OCI-LY3 (cell line): ENCODE results near the gene ENPEP.
A peak's percentile ranks its signal among the peaks of the same experiment; 100 is the strongest.

Source experiments
- H2AFZ ChIP-seq: fragments of 200-600, 300-600 bp; shearing (Covaris generic); 2 replicates; pipeline ENCODE4 v1.6.0; 2014; ENCODE audit warnings: antibody characterized with exemption, low read depth, low read length
- H3K27ac ChIP-seq: fragments of 200-600, 300-600 bp; sonication (generic); 2 replicates; pipeline ENCODE4 v1.5.1; 2014; ENCODE audit warnings: mild to moderate bottlenecking, low read length, moderate library complexity, mixed read lengths
- H3K27me3 ChIP-seq: fragments of 200-600, 300-600 bp; sonication (generic); 2 replicates; pipeline ENCODE4 v1.6.1; 2014; ENCODE audit warnings: low read depth, low read length, mixed read lengths
- H3K36me3 ChIP-seq: fragments of 200-600, 300-600 bp; sonication (generic); replicated peaks from 2 replicates; pipeline ENCODE3; 2014; ENCODE audit warnings: low read depth, low read length, mixed read lengths
- H3K4me1 ChIP-seq: fragments of 300-600, 200-600 bp; sonication (generic); 2 replicates; pipeline ENCODE4 v1.6.1; 2014; ENCODE audit warnings: low read length, mixed read lengths
- H3K4me2 ChIP-seq: fragments of 200-600, 300-600 bp; sonication (generic); 2 replicates; pipeline ENCODE4 v1.6.1; 2014; ENCODE audit warnings: low read length, mixed read lengths
- H3K4me3 ChIP-seq: fragments of 300-600, 200-600 bp; sonication (generic); 2 replicates; pipeline ENCODE4 v1.5.1; 2014; ENCODE audit warnings: antibody characterized with exemption, mild to moderate bottlenecking, low read length, moderate library complexity
- H3K79me2 ChIP-seq: fragments of 300-600, 200-600 bp; shearing (Covaris generic); 2 replicates; pipeline ENCODE4 v1.6.1; 2014; ENCODE audit warnings: mild to moderate bottlenecking, low read length, mixed read lengths
- H3K9ac ChIP-seq: fragments of 300-600, 200-600 bp; shearing (Covaris generic); 2 replicates; pipeline ENCODE4 v1.6.0; 2014; ENCODE audit warnings: mild to moderate bottlenecking, low read length, moderate library complexity
- H3K9me3 ChIP-seq: fragments of 200-600, 300-600 bp; shearing (Covaris generic); 2 replicates; pipeline ENCODE4 v1.6.1; 2014; ENCODE audit warnings: low read length, mixed read lengths; ENCODE audit not compliant: insufficient read depth
- H4K20me1 ChIP-seq: fragments of 200-600, 300-600 bp; sonication (generic); 2 replicates; pipeline ENCODE4 v1.6.1; 2016; ENCODE audit warnings: low read length, mixed read lengths; ENCODE audit not compliant: insufficient read depth
- CTCF ChIP-seq: fragments of 200-600, 300-600 bp; sonication (generic); IDR thresholded peaks from 2 replicates; pipeline ENCODE4 v1.5.1; 2014; ENCODE audit warnings: antibody characterized with exemption, low read length, low read depth
- EZH2phosphoT487 ChIP-seq: fragments of 200-600 bp; shearing (Covaris generic); IDR thresholded peaks from 2 replicates; pipeline ENCODE4 v1.6.1; 2018; ENCODE audit warnings: antibody characterized with exemption, mixed run types, low read depth

Gene ENPEP

GRCh38 chr4:110512901-110513300 is 36.9 kb downstream of the ENPEP start:
- no peak for TF ChIP-seq EZH2phosphoT487
- no peak for TF ChIP-seq CTCF
- Histone ChIP-seq H3K79me2 (no peaks in the 10 kb centered on the region), H3K4me3 (no peak overlapping the region)

GRCh38 chr4:110514889-110515479 is 39.0 kb downstream of the ENPEP start:
- Histone ChIP-seq H3K9ac (no peak overlapping the region), H3K4me2 (peak overlapping the region; percentile 87), H3K27ac (no peak overlapping the region), H3K79me2 (no peaks in the 10 kb centered on the region), H3K27me3 (0 out of 2 replicates have a peak, but pooled peaks cover 3% of the 10 kb centered on the region), H3K36me3 (no peaks in the 10 kb centered on the region), H2AFZ (0 out of 2 replicates have a peak overlapping the region, but pooled peaks have one; percentile 90), H3K9me3 (no peaks in the 10 kb centered on the region), H3K4me3 (peak overlapping the region; percentile 79; the same call in 1 of the 2 replicates), H4K20me1 (no peaks in the 10 kb centered on the region), H3K4me1 (peaks cover 14% of the 10 kb centered on the region)
- TF ChIP-seq CTCF (peak; percentile 64), EZH2phosphoT487 (no peak)

More at GRCh38 chr4:110512901-110513300, 36.9 kb downstream of the ENPEP start:
- Histone ChIP-seq H3K9me3 (no peaks in the 10 kb centered on the region), H3K9ac (no peak overlapping the region), H3K4me2 (no peak overlapping the region), H3K36me3 (no peaks in the 10 kb centered on the region), H3K4me1 (peaks cover 8% of the 10 kb centered on the region), H2AFZ (no peak overlapping the region), H3K27me3 (no peaks in the 10 kb centered on the region), H4K20me1 (no peaks in the 10 kb centered on the region), H3K27ac (no peak overlapping the region)

- no peaks in the 10 kb centered on the region for H3K9me3 ChIP-seq
- no peaks in the 10 kb centered on the region for H3K36me3 ChIP-seq
- peak overlapping the region; percentile 90 for H2AFZ ChIP-seq
- H4K20me1 ChIP-seq: no peaks in the 10 kb centered on the region
- H3K4me3 ChIP-seq: peak overlapping the region; percentile 79
- H3K9ac ChIP-seq: peak overlapping the region; percentile 39
- no peak for TF ChIP-seq CTCF
- H3K4me1 ChIP-seq: peaks cover 14% of the 10 kb centered on the region
- H3K79me2 ChIP-seq: no peaks in the 10 kb centered on the region
- peak overlapping the region; percentile 87 for H3K4me2 ChIP-seq
- peaks cover 4% of the 10 kb centered on the region for H3K27me3 ChIP-seq
- H3K27ac ChIP-seq: no peak overlapping the region
Measured at GRCh38 chr4:110515676-110516075, 39.7 kb downstream of the ENPEP start.

- Histone ChIP-seq H2AFZ (peak overlapping the region; percentile 90), H3K4me2 (peak overlapping the region; percentile 87)
Measured at GRCh38 chr4:110516106-110516922, 40.4 kb downstream of the ENPEP start.

More at GRCh38 chr4:110516106-110516922, 40.4 kb downstream of the ENPEP start:
- Histone ChIP-seq H3K36me3 (no peaks in the 10 kb centered on the region), H3K4me3 (peak overlapping the region; percentile 79), H3K27me3 (peaks cover 8% of the 10 kb centered on the region), H3K27ac (no peak overlapping the region), H3K9me3 (no peaks in the 10 kb centered on the region), H3K79me2 (no peaks in the 10 kb centered on the region), H3K9ac (peak overlapping the region; percentile 39), H4K20me1 (no peaks in the 10 kb centered on the region), H3K4me1 (peaks cover 14% of the 10 kb centered on the region)
- peak; percentile 81 for TF ChIP-seq CTCF
- no peak for TF ChIP-seq EZH2phosphoT487
